ENCODE data around the gene USP49.

USP49 gene

DNA sequence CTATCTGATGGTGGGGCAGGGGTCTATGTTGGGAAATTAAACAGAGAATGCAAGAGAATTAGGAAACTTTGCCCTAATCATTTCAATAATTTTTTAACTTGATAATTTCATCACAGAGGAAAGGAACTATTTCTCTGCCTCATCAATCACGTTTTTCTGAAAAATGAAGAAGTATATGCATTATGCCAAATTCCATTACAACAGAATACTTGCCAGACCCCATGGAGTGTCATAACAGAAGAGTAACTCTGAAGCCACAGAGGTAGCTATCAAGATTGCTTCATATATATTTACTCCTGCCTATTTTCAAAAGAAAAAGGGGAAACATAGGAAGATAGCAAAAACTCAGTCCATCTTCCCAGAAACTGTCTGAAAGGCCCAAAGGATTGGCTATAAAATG lies 5.7 kb upstream of the USP49 start:
- no peak overlapping the region for H3K9ac ChIP-seq (ENCODE audit: low read depth, low read length, poor library complexity, severe bottlenecking)
- peaks cover 11% of the 10 kb centered on the region for H3K4me1 ChIP-seq (ENCODE audit: insufficient read depth, low read length, poor library complexity, severe bottlenecking)
- no peaks in the 10 kb centered on the region for H4K20me1 ChIP-seq (ENCODE audit: insufficient read depth, low read length, poor library complexity, severe bottlenecking)
- no peaks in the 10 kb centered on the region for H3K27me3 ChIP-seq (ENCODE audit: insufficient read depth, low read length, poor library complexity, severe bottlenecking)
- H3K9me3 ChIP-seq (ENCODE audit: insufficient read depth, low read depth, low read length): no peaks in the 10 kb centered on the region
- H2AFZ ChIP-seq (ENCODE audit: low read length): no peak overlapping the region
- no peak overlapping the region for H3K4me3 ChIP-seq (ENCODE audit: low read length, poor library complexity, severe bottlenecking)
- no peak overlapping the region for H3K4me2 ChIP-seq (ENCODE audit: low read depth, low read length, poor library complexity, severe bottlenecking)
- H3F3A ChIP-seq (ENCODE audit: low read depth): no peaks in the 10 kb centered on the region
- H3K79me2 ChIP-seq (ENCODE audit: insufficient read depth, low read length): no peaks in the 10 kb centered on the region
- no peak for TF ChIP-seq EZH2phosphoT487 (IDR thresholded peaks at IDR 0.05; ENCODE audit: borderline replicate concordance)
- TF ChIP-seq, protein P1, sequence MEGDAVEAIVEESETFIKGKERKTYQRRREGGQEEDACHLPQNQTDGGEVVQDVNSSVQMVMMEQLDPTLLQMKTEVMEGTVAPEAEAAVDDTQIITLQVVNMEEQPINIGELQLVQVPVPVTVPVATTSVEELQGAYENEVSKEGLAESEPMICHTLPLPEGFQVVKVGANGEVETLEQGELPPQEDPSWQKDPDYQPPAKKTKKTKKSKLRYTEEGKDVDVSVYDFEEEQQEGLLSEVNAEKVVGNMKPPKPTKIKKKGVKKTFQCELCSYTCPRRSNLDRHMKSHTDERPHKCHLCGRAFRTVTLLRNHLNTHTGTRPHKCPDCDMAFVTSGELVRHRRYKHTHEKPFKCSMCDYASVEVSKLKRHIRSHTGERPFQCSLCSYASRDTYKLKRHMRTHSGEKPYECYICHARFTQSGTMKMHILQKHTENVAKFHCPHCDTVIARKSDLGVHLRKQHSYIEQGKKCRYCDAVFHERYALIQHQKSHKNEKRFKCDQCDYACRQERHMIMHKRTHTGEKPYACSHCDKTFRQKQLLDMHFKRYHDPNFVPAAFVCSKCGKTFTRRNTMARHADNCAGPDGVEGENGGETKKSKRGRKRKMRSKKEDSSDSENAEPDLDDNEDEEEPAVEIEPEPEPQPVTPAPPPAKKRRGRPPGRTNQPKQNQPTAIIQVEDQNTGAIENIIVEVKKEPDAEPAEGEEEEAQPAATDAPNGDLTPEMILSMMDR (conservative IDR thresholded peaks at IDR 0.05; ENCODE audit: low read length): no peak
- peaks cover 10% of the 10 kb centered on the region; the same call in 1 of the 2 replicates for H3K36me3 ChIP-seq (ENCODE audit: insufficient read depth, low read length)
- H3K9me2 ChIP-seq (replicated peaks; ENCODE audit: low read depth, low read length): no peaks in the 10 kb centered on the region

DNA sequence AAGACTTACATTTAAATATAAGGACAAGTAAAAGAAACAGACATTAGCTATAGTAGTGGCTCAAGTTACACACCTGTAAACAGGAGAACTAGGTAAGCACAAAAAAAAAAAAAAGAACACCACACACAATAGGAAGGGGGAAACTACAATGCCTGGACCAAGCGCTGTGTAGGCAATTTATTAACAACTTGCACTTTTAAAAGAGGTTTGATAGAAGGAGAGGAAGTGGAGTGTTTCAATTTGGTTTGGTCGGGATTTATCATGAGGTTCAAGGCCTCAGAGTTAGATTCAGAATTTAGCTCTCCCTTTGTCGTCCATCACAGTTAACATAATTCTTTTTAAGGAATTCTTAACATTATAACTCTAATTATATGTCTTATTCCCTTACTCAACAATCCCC lies 1.1 kb upstream of the USP49 start:
- TF ChIP-seq EZH2phosphoT487 (IDR thresholded peaks at IDR 0.05; ENCODE audit: borderline replicate concordance): no peak
- TF ChIP-seq, protein P1 (conservative IDR thresholded peaks at IDR 0.05; ENCODE audit: low read length): no peak
- H3K9me3 ChIP-seq (ENCODE audit: insufficient read depth, low read depth, low read length): no peaks in the 10 kb centered on the region
- no peaks in the 10 kb centered on the region for H3K9me2 ChIP-seq (replicated peaks; ENCODE audit: low read depth, low read length)
- peak overlapping the region; percentile 78 for H3K4me3 ChIP-seq (ENCODE audit: low read length, poor library complexity, severe bottlenecking)
- H3K4me1 ChIP-seq (ENCODE audit: insufficient read depth, low read length, poor library complexity, severe bottlenecking): peaks cover 44% of the 10 kb centered on the region
- peaks cover 9% of the 10 kb centered on the region for H4K20me1 ChIP-seq (ENCODE audit: insufficient read depth, low read length, poor library complexity, severe bottlenecking)
- no peaks in the 10 kb centered on the region for H3F3A ChIP-seq (ENCODE audit: low read depth)
- peaks cover 33% of the 10 kb centered on the region for H3K79me2 ChIP-seq (ENCODE audit: insufficient read depth, low read length)
- peak overlapping the region; percentile 75 for H3K4me2 ChIP-seq (ENCODE audit: low read depth, low read length, poor library complexity, severe bottlenecking)
- peak overlapping the region; percentile 76 for H3K9ac ChIP-seq (ENCODE audit: low read depth, low read length, poor library complexity, severe bottlenecking)
- no peaks in the 10 kb centered on the region for H3K27me3 ChIP-seq (ENCODE audit: insufficient read depth, low read length, poor library complexity, severe bottlenecking)
- H3K36me3 ChIP-seq (ENCODE audit: insufficient read depth, low read length): no peaks in the 10 kb centered on the region
- peak overlapping the region; percentile 80; the same call in 1 of the 2 replicates for H2AFZ ChIP-seq (ENCODE audit: low read length)

DNA sequence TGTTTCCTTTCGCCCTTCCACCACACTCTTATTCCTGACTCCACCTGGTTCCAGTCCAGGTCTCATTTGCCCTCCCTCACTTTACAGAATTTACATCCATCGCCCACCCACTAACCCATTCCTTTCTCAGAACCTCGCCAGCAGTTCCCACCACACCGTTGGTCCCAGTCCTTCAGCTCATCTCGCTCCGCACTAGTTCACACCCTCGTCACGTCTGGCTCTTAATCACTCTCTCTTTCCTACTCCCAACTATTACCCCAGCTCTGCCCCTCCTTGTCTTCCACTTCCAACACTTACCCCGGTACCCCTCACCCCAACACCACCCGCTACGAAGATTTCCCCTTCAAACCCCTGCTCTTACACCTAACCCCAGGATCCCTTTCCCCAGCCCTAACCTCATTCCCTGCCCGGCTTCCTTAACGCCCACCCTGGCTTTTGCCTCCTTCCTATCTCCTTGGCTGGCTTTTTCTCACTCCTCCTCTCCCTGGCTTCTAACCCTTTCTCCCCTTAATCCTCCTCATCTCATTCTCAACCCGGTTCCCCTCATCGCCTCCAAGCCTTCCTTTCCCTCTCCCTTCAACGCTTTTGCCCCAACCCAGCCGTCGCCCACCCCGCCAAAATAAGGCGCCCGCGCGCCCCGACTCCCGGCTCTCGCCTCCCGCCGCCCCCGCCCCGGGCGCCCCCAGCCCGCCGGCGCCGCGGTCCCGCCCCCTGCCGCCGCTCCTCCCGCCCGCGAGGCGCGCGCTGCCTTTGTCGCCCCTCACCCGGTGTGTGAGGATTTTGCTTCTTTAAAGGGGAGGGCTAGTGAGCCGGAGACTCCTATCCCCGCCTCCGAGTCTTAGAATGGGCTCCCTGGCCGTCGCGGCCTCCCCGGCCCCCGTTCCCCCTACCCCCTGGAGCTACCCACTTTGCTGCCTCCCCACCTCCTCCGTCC lies 542 bp downstream of the USP49 start:
- Histone ChIP-seq H3K9me3 (ENCODE audit: insufficient read depth, low read depth, low read length) (no peaks in the 10 kb centered on the region), H3K27me3 (ENCODE audit: insufficient read depth, low read length, poor library complexity, severe bottlenecking) (no peaks in the 10 kb centered on the region), H3K4me1 (ENCODE audit: insufficient read depth, low read length, poor library complexity, severe bottlenecking) (peaks cover 50% of the 10 kb centered on the region), H4K20me1 (ENCODE audit: insufficient read depth, low read length, poor library complexity, severe bottlenecking) (peaks cover 9% of the 10 kb centered on the region), H3K9ac (ENCODE audit: low read depth, low read length, poor library complexity, severe bottlenecking) (peak overlapping the region; percentile 76), H3F3A (ENCODE audit: low read depth) (no peaks in the 10 kb centered on the region), H3K9me2 (replicated peaks; ENCODE audit: low read depth, low read length) (no peaks in the 10 kb centered on the region), H3K4me3 (ENCODE audit: low read length, poor library complexity, severe bottlenecking) (peak overlapping the region; percentile 78), H3K79me2 (ENCODE audit: insufficient read depth, low read length) (peaks cover 48% of the 10 kb centered on the region), H2AFZ (ENCODE audit: low read length) (peak overlapping the region; percentile 43; the same call in 1 of the 2 replicates), H3K36me3 (ENCODE audit: insufficient read depth, low read length) (no peaks in the 10 kb centered on the region), H3K4me2 (ENCODE audit: low read depth, low read length, poor library complexity, severe bottlenecking) (peak overlapping the region; percentile 94)
- TF ChIP-seq, protein P1 (conservative IDR thresholded peaks at IDR 0.05; ENCODE audit: low read length): no peak
- no peak for TF ChIP-seq EZH2phosphoT487 (IDR thresholded peaks at IDR 0.05; ENCODE audit: borderline replicate concordance)

Measured in Loucy (cell line).